T1000 (cell line): ENCODE results near the gene SCN4B.

ENCODE experiments used
- DNase-seq: peaks from one replicate; lab custom pipeline; 2025; ENCODE audit warnings: mixed read lengths; lab: John Stamatoyannopoulos, UW

The SCN4B gene

GRCh38 chr11:118099838-118100556 lies 52.6 kb downstream of the SCN4B start:
- no peak for DNase-seq

GRCh38 chr11:118098996-118099837 lies 53.4 kb downstream of the SCN4B start:
- DNase-seq: no peak

DNA sequence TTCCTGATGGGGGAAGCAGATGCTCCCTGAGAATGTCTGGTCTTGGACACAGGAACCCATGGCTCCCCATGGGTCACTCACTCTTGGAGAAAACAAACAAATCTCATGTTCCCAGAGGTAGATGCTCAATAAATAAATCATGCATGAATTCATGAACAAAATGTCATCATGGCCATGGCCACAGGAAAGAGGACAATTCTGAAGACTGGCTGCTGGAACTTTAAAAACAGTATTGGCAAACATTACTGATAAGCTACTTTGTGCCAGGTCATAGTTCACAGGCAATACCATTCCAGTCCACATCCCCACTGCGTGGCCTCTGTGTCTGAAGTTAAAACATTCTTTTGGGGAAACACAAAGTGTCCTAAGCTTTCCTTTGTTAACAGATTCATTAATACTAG lies 56.7 kb downstream of the SCN4B start:
- no peak for DNase-seq

DNA sequence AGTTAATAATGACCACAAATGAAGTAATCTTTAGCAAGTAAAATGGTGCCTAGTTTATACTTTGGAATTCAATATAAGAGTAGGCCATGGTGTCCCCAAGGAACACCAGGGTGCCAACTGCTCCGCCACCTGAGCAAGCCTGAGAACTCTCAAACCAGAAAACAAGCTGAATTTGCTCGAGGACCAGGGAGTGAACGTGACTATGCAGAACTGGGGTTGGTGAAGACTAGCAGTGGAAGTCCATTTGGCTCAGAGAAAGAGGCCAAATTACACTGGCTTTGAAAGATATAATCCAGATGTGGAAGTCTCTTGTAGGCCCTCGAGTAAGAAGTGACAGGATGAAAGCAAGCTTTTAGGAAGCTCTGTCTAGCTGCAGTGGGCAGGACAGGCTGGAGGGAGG lies 57.1 kb downstream of the SCN4B start:
- no peak for DNase-seq

DNA sequence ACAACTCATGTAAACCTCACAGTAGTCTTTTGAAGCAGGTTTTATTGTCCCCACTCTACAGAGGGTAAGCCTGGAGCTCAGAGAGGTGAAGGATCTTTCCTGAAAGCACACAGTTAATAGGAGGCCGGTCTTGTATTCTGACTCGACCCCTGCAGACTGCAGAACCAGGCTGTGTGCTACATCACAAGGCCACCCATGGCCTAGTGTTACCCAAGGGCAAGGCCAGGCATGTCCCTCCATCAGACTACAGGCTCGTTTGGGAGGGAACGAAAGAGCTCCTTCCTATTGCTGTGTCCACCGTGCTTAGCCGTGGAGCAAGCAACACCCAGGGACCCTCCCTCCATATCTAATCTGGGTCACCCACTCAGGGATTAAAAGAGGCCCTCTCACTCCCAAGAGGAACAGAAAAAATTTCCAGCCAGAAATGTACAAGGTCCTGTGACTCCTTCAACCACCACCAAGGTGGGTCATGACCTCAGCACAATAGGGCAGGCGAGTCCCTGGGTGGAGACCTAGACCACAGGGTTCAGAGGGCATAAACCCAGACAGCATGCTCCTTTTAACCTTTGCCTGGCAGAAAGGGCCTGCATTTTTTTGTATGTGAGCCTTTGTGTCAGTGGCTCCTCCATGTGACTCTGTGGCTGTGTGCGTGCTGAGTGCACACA lies 59.6 kb downstream of the SCN4B start:
- DNase-seq: no peak

GRCh38 chr11:118091690-118092089 lies 60.9 kb downstream of the SCN4B start:
- no peak for DNase-seq

GRCh38 chr11:118090545-118091162 lies 62.0 kb downstream of the SCN4B start:
- DNase-seq: peak; percentile 4

- no peak for DNase-seq
Measured at GRCh38 chr11:118088531-118088930, 64.1 kb downstream of the SCN4B start.

GRCh38 chr11:118087931-118088330 lies 64.7 kb downstream of the SCN4B start:
- no peak for DNase-seq

DNA sequence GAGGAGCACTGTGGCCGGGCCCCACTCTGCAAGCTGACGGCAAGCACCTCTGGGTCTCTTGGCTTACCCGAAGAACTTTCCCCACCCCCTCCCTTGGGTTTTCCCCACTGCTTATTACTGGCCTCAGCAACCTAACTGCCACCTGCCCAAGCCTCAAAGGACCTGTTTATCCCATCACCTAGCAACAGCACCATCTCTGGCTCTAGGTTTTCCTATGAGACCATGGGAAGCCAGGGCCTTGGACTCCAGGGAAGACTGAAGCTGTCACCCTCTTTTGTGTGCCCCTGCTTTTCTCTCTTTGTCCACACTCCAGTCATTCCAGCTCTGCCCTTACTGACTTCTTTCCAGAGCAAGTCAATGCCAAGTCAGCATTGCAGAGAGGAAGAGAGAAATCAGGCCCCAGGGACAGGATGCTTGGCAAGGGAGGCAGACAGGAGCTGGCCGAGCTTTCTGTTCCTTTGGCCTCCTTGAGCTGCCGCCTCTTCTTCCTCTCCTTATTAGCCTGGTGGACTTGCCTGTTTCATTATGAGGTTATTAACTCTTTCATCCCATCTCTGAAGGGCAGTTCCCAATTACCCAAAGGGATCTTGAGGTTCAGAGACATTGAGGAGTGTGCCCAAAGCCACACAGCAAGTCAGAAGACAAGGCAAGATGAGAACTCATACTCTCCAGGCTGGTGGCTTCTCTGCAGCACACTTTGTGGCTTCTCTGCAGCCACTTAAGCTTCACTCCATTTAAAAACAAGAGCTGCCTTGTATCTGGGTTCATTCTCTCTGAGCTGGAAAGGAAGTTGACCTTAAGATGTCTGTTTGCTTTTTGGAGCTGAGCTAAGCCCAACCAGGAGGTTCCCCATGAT lies 65.5 kb downstream of the SCN4B start, which contains the start of gene SMIM35:
SMIM35 (minus strand) TSS at position 51 of the 856 bp plus-strand sequence. CDS start 206 bp downstream, outside the sequence.
- no peak for DNase-seq

DNA sequence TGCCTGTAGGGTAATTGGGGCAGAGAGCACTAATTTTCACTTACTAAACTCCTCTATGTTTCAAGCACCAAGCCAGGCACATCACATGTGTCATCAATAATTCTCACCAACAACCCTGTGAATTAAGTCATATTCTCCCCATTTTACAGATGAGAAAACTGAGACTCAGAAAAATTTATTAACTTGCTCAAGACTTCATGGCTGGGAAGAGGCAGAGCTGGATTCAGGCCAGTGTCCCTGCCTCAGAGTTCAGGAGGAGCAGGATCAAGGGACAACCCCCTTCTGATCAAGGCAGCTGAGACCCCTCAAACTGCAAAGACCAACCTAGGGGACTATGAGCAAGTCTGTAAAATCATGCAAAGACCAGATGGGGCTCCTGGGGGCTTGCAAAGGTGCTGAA lies 68.0 kb downstream of the SCN4B start:
- DNase-seq: no peak

GRCh38 chr11:118084247-118084646 lies 68.4 kb downstream of the SCN4B start:
- DNase-seq: no peak
